Measurements from ENCODE around the gene EBF4.
A peak's percentile ranks its signal among the peaks of the same experiment; 100 is the strongest.

EBF4 gene

GRCh38 chr20:2738331-2739041, 45.9 kb downstream of the EBF4 start:
- ATAC-seq, result no peak
- Mint-ChIP-seq H3K9me3 (no peaks in the 10 kb centered on the region), H3K27me3 (peaks cover 2% of the 10 kb centered on the region), H3K27ac (no peak overlapping the region), H3K36me3 (ENCODE audit: low read depth) (no peaks in the 10 kb centered on the region), H3K4me1 (peaks cover 40% of the 10 kb centered on the region), H3K4me3 (no peak overlapping the region)
- no peak for DNase-seq

GRCh38 chr20:2739042-2739398, 46.4 kb downstream of the EBF4 start:
- DNase-seq (no peak), ATAC-seq (no peak)
- H3K4me3 Mint-ChIP-seq, result no peak overlapping the region
- no peaks in the 10 kb centered on the region for H3K36me3 Mint-ChIP-seq (ENCODE audit: low read depth)
- H3K9me3 Mint-ChIP-seq, result no peaks in the 10 kb centered on the region
- H3K27ac Mint-ChIP-seq, result no peak overlapping the region
- peaks cover 40% of the 10 kb centered on the region for H3K4me1 Mint-ChIP-seq
- H3K27me3 Mint-ChIP-seq, result peaks cover 2% of the 10 kb centered on the region

- Mint-ChIP-seq H3K36me3 (ENCODE audit: low read depth) (no peaks in the 10 kb centered on the region), H3K9me3 (no peaks in the 10 kb centered on the region), H3K4me3 (no peak overlapping the region), H3K27me3 (peaks cover 2% of the 10 kb centered on the region), H3K4me1 (peaks cover 40% of the 10 kb centered on the region), H3K27ac (no peak overlapping the region)
- DNase-seq, result no peak
- no peak for ATAC-seq
These were observed 48.1 kb downstream of the EBF4 start for GRCh38 chr20:2740702-2741101.

- peak overlapping the region; percentile 25 for H3K27ac Mint-ChIP-seq
- ATAC-seq (peak; percentile 80), DNase-seq (no peak)
- H3K9me3 Mint-ChIP-seq, result no peaks in the 10 kb centered on the region
- peaks cover 40% of the 10 kb centered on the region for H3K4me1 Mint-ChIP-seq
- H3K4me3 Mint-ChIP-seq, result peak overlapping the region; percentile 1
- peaks cover 2% of the 10 kb centered on the region for H3K27me3 Mint-ChIP-seq
- no peaks in the 10 kb centered on the region for H3K36me3 Mint-ChIP-seq (ENCODE audit: low read depth)
These were observed 48.9 kb downstream of the EBF4 start for GRCh38 chr20:2741463-2741862.

- Mint-ChIP-seq H3K36me3 (ENCODE audit: low read depth) (no peaks in the 10 kb centered on the region), H3K27ac (peak overlapping the region; percentile 25), H3K4me1 (peaks cover 40% of the 10 kb centered on the region), H3K27me3 (peaks cover 2% of the 10 kb centered on the region), H3K9me3 (no peaks in the 10 kb centered on the region), H3K4me3 (peak overlapping the region; percentile 1)
- DNase-seq (no peak), ATAC-seq (no peak)
These were observed 49.3 kb downstream of the EBF4 start for GRCh38 chr20:2741881-2742280.

- Mint-ChIP-seq H3K27ac (peak overlapping the region; percentile 81), H3K4me1 (peaks cover 41% of the 10 kb centered on the region), H3K9me3 (no peaks in the 10 kb centered on the region), H3K27me3 (peaks cover 2% of the 10 kb centered on the region), H3K4me3 (no peak overlapping the region), H3K36me3 (ENCODE audit: low read depth) (no peaks in the 10 kb centered on the region)
- DNase-seq (no peak), ATAC-seq (no peak)
These were observed 49.9 kb downstream of the EBF4 start for GRCh38 chr20:2742431-2742830.

- peaks cover 47% of the 10 kb centered on the region for H3K4me1 Mint-ChIP-seq
- peak overlapping the region; percentile 81 for H3K27ac Mint-ChIP-seq
- H3K27me3 Mint-ChIP-seq, result peaks cover 2% of the 10 kb centered on the region
- peak; percentile 78 for DNase-seq
- peak; percentile 76 for ATAC-seq
- no peaks in the 10 kb centered on the region for H3K9me3 Mint-ChIP-seq
- no peaks in the 10 kb centered on the region for H3K36me3 Mint-ChIP-seq (ENCODE audit: low read depth)
- H3K4me3 Mint-ChIP-seq, result no peak overlapping the region
These were observed 50.5 kb downstream of the EBF4 start for GRCh38 chr20:2742934-2743559.

- Mint-ChIP-seq H3K4me3 (no peak overlapping the region), H3K4me1 (peaks cover 40% of the 10 kb centered on the region), H3K27me3 (peaks cover 6% of the 10 kb centered on the region), H3K27ac (no peak overlapping the region), H3K36me3 (ENCODE audit: low read depth) (no peaks in the 10 kb centered on the region), H3K9me3 (no peaks in the 10 kb centered on the region)
- ATAC-seq, result no peak
- no peak for DNase-seq
These were observed 52.7 kb downstream of the EBF4 start for GRCh38 chr20:2745060-2745910.

GRCh38 chr20:2745936-2746635, 53.5 kb downstream of the EBF4 start:
- no peaks in the 10 kb centered on the region for H3K36me3 Mint-ChIP-seq (ENCODE audit: low read depth)
- DNase-seq (no peak), ATAC-seq (no peak)
- peaks cover 37% of the 10 kb centered on the region for H3K4me1 Mint-ChIP-seq
- peaks cover 14% of the 10 kb centered on the region for H3K27me3 Mint-ChIP-seq
- no peak overlapping the region for H3K4me3 Mint-ChIP-seq
- no peaks in the 10 kb centered on the region for H3K9me3 Mint-ChIP-seq
- H3K27ac Mint-ChIP-seq, result no peak overlapping the region

- no peaks in the 10 kb centered on the region for H3K36me3 Mint-ChIP-seq (ENCODE audit: low read depth)
- H3K27me3 Mint-ChIP-seq, result peaks cover 17% of the 10 kb centered on the region
- no peak for DNase-seq
- ATAC-seq, result no peak
- H3K4me3 Mint-ChIP-seq, result no peak overlapping the region
- H3K4me1 Mint-ChIP-seq, result peaks cover 34% of the 10 kb centered on the region
- H3K27ac Mint-ChIP-seq, result no peak overlapping the region
- no peaks in the 10 kb centered on the region for H3K9me3 Mint-ChIP-seq
These were observed 54.2 kb downstream of the EBF4 start for GRCh38 chr20:2746636-2747265.

GRCh38 chr20:2747676-2748235, 55.2 kb downstream of the EBF4 start:
- H3K9me3 Mint-ChIP-seq, result no peaks in the 10 kb centered on the region
- DNase-seq (no peak), ATAC-seq (peak; percentile 17)
- H3K36me3 Mint-ChIP-seq (ENCODE audit: low read depth), result no peaks in the 10 kb centered on the region
- H3K27me3 Mint-ChIP-seq, result peaks cover 19% of the 10 kb centered on the region
- no peak overlapping the region for H3K4me3 Mint-ChIP-seq
- H3K27ac Mint-ChIP-seq, result no peak overlapping the region
- H3K4me1 Mint-ChIP-seq, result peaks cover 27% of the 10 kb centered on the region

- Mint-ChIP-seq H3K36me3 (ENCODE audit: low read depth) (no peaks in the 10 kb centered on the region), H3K27me3 (peaks cover 25% of the 10 kb centered on the region), H3K27ac (no peak overlapping the region), H3K9me3 (no peaks in the 10 kb centered on the region), H3K4me3 (no peak overlapping the region), H3K4me1 (peaks cover 30% of the 10 kb centered on the region)
- no peak for ATAC-seq
- no peak for DNase-seq
These were observed 56.2 kb downstream of the EBF4 start for GRCh38 chr20:2748551-2749342.

GRCh38 chr20:2749343-2749950, 56.9 kb downstream of the EBF4 start:
- Mint-ChIP-seq H3K27me3 (peaks cover 32% of the 10 kb centered on the region), H3K36me3 (ENCODE audit: low read depth) (no peaks in the 10 kb centered on the region), H3K4me1 (peaks cover 37% of the 10 kb centered on the region), H3K4me3 (no peak overlapping the region), H3K27ac (no peak overlapping the region), H3K9me3 (no peaks in the 10 kb centered on the region)
- no peak for DNase-seq
- ATAC-seq, result no peak
